HepG2 (cell line): Measurements from ENCODE around the gene ANKRD40CL. TPM values are rescaled to one million over a fixed set of nuclear protein-coding genes. Genes with fewer than 3 reads are reported as not detected.

ENCODE experiments used
- ATF7-NPFF ChIP-seq: sonication (generic); formaldehyde crosslinking; IDR thresholded peaks from 2 replicates; pipeline ENCODE4 v1.8.1; 2023; ENCODE audit warnings: mild to moderate bottlenecking, low read depth, missing genetic modification reagents, moderate library complexity
- BHLHE40 ChIP-seq: IDR thresholded peaks from 2 replicates; pipeline ENCODE4 v1.6.1; 2011; ENCODE audit warnings: low read length, improper control_type of control experiment
- ETV6 ChIP-seq: sonication (generic); formaldehyde crosslinking; conservative IDR thresholded peaks from 2 replicates; pipeline ENCODE4 v1.4.0; 2020; ENCODE audit warnings: missing genetic modification reagents
- GABPA ChIP-seq, 2 experiments: IDR thresholded peaks; 2 replicates each; pipeline ENCODE4 v1.6.1; 2011 to 2016; ENCODE audit warnings: low read depth in 2 of 2, low read length in 1 of 2, missing biosample characterization in 1 of 2, missing genetic modification characterization in 1 of 2
- GATAD1 ChIP-seq: IDR thresholded peaks from 2 replicates; pipeline ENCODE4 v1.6.1; 2016; ENCODE audit warnings: missing genetic modification reagents, missing compliant biosample characterization
- HNRNPLL ChIP-seq: fragments of 200-400 bp; formaldehyde crosslinking; IDR thresholded peaks from 2 replicates; pipeline ENCODE4 v1.6.1; 2017; ENCODE audit warnings: mild to moderate bottlenecking, low read depth, low read length; ENCODE audit not compliant: poor library complexity, severe bottlenecking
- HOXD1 ChIP-seq: sonication (generic); formaldehyde crosslinking; IDR thresholded peaks from 2 replicates; pipeline ENCODE4 v1.5.0; 2020; ENCODE audit warnings: missing genetic modification reagents
- MTA3 ChIP-seq: sonication (generic); formaldehyde crosslinking; IDR thresholded peaks from 2 replicates; pipeline ENCODE4 v1.4.0; 2020; ENCODE audit warnings: missing genetic modification reagents
- NR2F2 ChIP-seq: IDR thresholded peaks from 2 replicates; pipeline ENCODE4 v1.6.1; 2012; ENCODE audit warnings: low read depth, inconsistent platforms, borderline replicate concordance
- PCBP2 ChIP-seq: fragments of 200-400 bp; formaldehyde crosslinking; optimal IDR thresholded peaks from 2 replicates; pipeline ENCODE3; 2018; ENCODE audit warnings: low read length, low read depth; ENCODE audit not compliant: poor library complexity, severe bottlenecking
- PITX1 ChIP-seq: sonication (generic); formaldehyde crosslinking; IDR thresholded peaks from 2 replicates; pipeline ENCODE4 v1.5.1; 2020; ENCODE audit warnings: mild to moderate bottlenecking, missing genetic modification reagents
- PRPF4 ChIP-seq: fragments of 200-400 bp; formaldehyde crosslinking; IDR thresholded peaks from 2 replicates; pipeline ENCODE4 v1.6.1; 2016; ENCODE audit warnings: low read length, low read depth; ENCODE audit not compliant: poor library complexity, severe bottlenecking
- SALL1 ChIP-seq: sonication (generic); formaldehyde crosslinking; IDR thresholded peaks from 2 replicates; pipeline ENCODE4 v1.8.0; 2022; ENCODE audit warnings: mild to moderate bottlenecking, missing genetic modification reagents
- SIN3B ChIP-seq: fragments of 150-350 bp; IDR thresholded peaks from 2 replicates; pipeline ENCODE4 v1.6.1; 2014; ENCODE audit warnings: low read length
- SPEN ChIP-seq: sonication (generic); formaldehyde crosslinking; IDR thresholded peaks from 2 replicates; pipeline ENCODE4 v1.5.1; 2020; ENCODE audit warnings: low read depth, mild to moderate bottlenecking, missing genetic modification reagents
- SRY ChIP-seq: sonication (generic); formaldehyde crosslinking; IDR thresholded peaks from 2 replicates; pipeline ENCODE4 v1.8.0; 2022; ENCODE audit warnings: mild to moderate bottlenecking, missing genetic modification reagents
- SSRP1 ChIP-seq: IDR thresholded peaks from 2 replicates; pipeline ENCODE4 v1.6.1; 2016; ENCODE audit warnings: control low read depth
- TRIM24 ChIP-seq: sonication (generic); formaldehyde crosslinking; IDR thresholded peaks from 2 replicates; pipeline ENCODE4 v1.8.0; 2022; ENCODE audit warnings: mild to moderate bottlenecking, missing genetic modification reagents
- ZBTB21 ChIP-seq: sonication (generic); formaldehyde crosslinking; IDR thresholded peaks from 2 replicates; pipeline ENCODE4 v1.4.0; 2020; ENCODE audit warnings: missing genetic modification reagents
- ZC3H4 ChIP-seq: sonication (generic); formaldehyde crosslinking; IDR thresholded peaks from 2 replicates; pipeline ENCODE4 v1.4.0; 2020; ENCODE audit warnings: missing genetic modification reagents, borderline replicate concordance
- ZNF264 ChIP-seq: sonication (generic); formaldehyde crosslinking; IDR thresholded peaks from 2 replicates; pipeline ENCODE4 v1.4.0; 2020; ENCODE audit warnings: missing genetic modification reagents
- ZNF292 ChIP-seq: sonication (generic); formaldehyde crosslinking; IDR thresholded peaks from 2 replicates; pipeline ENCODE4 v1.8.1; 2022; ENCODE audit warnings: mild to moderate bottlenecking, low read depth, missing genetic modification reagents, borderline replicate concordance
- ZNF564 ChIP-seq: sonication (generic); formaldehyde crosslinking; IDR thresholded peaks from 2 replicates; pipeline ENCODE4 v1.8.1; 2023; ENCODE audit warnings: mild to moderate bottlenecking, missing genetic modification reagents
- ZNF629 ChIP-seq: sonication (generic); formaldehyde crosslinking; conservative IDR thresholded peaks from 2 replicates; pipeline ENCODE4 v1.5.0; 2020; ENCODE audit warnings: missing genetic modification reagents
- ZNF883 ChIP-seq: sonication (generic); formaldehyde crosslinking; IDR thresholded peaks from 2 replicates; pipeline ENCODE4 v1.5.1; 2020; ENCODE audit warnings: mild to moderate bottlenecking, missing genetic modification reagents; ENCODE audit errors: not compliant biosample characterization
- polyA plus RNA-seq, 8 experiments: library from polyadenylated mRNA; depleted of rRNA in 3 of 8; stranded (reverse) in 7 of 8; unstranded in 1 of 8; fragments of >200 nt; fragmentation: Illumina TruSeq in 4 of 8; extraction: Trizol in 4 of 8; gene quantifications; 2 replicates each; pipeline versions ENCODE4 v1.2.1 to v1.2.3, GENCODE V29; 2011 to 2016; ENCODE audit warnings: low read depth in 4 of 8, missing spikeins in 1 of 8, mixed read lengths in 1 of 8; ENCODE audit not compliant: insufficient read depth in 1 of 8
- total RNA-seq, 5 experiments: library from RNA; depleted of rRNA; stranded (reverse); fragments of >200 nt; fragmentation: Illumina TruSeq; extraction: Trizol; gene quantifications; 2 replicates each; pipeline ENCODE4 v1.2.3, GENCODE V29; 2016; ENCODE audit warnings: low read depth in 1 of 5
- TF ChIP-seq, protein P1 (sequence below): sonication (generic); formaldehyde crosslinking; IDR thresholded peaks from 2 replicates; pipeline ENCODE4 v1.5.0; 2020; ENCODE audit warnings: missing genetic modification reagents
- TF ChIP-seq, protein P2 (sequence below): sonication (generic); formaldehyde crosslinking; IDR thresholded peaks from 2 replicates; pipeline ENCODE4 v1.5.1; 2020; ENCODE audit warnings: missing genetic modification reagents, mild to moderate bottlenecking, borderline replicate concordance
- TF ChIP-seq, protein P3 (sequence below): IDR thresholded peaks from 2 replicates; pipeline ENCODE4 v1.6.1; 2016

ANKRD40CL gene
- total and polyA plus RNA-seq, 2 of the 13 experiments (the other 11 are each of a cell fraction or from before 2014, with no cell fraction given), result 0.03 to 0.11 TPM

DNA sequence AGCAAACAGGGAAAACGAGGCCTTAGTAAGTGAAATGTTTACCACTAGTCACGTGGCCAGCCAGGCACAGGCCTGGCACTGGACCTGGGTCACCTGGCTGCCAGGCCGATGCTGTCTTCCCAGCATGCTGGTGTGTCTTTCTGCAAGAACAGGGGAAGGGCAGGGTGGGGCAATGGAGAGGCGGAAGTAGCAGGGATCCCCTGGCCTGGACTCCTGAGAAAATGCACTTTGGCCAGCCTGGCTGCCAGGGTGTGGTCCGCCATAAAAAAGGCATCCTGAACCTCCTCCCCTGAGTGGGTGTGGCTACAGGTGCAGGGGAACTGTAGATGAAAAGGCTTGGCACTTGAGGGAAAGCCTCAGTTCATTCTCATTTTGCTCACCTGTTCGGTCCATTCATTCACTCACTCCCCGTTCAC is 1.0 kb upstream of the ANKRD40CL start (continued):
- TF ChIP-seq MTA3, result no peak
- no peak for TF ChIP-seq ZNF629
- TF ChIP-seq, protein P1, sequence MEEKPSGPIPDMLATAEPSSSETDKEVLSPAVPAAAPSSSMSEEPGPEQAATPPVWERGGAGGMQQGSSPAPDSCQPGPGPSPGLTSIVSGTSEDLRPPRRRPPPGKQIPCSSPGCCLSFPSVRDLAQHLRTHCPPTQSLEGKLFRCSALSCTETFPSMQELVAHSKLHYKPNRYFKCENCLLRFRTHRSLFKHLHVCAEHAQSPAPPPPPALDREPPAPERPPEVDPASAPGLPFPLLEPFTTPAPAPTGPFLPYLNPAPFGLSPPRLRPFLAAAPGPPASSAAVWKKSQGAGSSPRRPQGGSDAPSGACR, result no peak
- peak; percentile 62; the same call in 1 of the 2 replicates for TF ChIP-seq SALL1 (CRISPR knock-in tag)
- TF ChIP-seq BHLHE40, result no peak
- no peak for TF ChIP-seq TRIM24 (CRISPR knock-in tag)
- peak; percentile 41 for TF ChIP-seq ZNF883
- no peak for TF ChIP-seq GATAD1
- no peak for TF ChIP-seq GABPA (IDR thresholded peaks at IDR 0.05; ENCODE audit: low read depth, low read length)
- TF ChIP-seq GABPA (CRISPR knock-in tag; IDR thresholded peaks at IDR 0.05; ENCODE audit: low read depth), result peak; percentile 65
- TF ChIP-seq HNRNPLL, result no peak
- TF ChIP-seq ETV6 (CRISPR knock-in tag), result no peak
- TF ChIP-seq, protein P2, sequence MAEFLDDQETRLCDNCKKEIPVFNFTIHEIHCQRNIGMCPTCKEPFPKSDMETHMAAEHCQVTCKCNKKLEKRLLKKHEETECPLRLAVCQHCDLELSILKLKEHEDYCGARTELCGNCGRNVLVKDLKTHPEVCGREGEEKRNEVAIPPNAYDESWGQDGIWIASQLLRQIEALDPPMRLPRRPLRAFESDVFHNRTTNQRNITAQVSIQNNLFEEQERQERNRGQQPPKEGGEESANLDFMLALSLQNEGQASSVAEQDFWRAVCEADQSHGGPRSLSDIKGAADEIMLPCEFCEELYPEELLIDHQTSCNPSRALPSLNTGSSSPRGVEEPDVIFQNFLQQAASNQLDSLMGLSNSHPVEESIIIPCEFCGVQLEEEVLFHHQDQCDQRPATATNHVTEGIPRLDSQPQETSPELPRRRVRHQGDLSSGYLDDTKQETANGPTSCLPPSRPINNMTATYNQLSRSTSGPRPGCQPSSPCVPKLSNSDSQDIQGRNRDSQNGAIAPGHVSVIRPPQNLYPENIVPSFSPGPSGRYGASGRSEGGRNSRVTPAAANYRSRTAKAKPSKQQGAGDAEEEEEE (CRISPR knock-in tag), result no peak
- TF ChIP-seq ZNF564 (CRISPR knock-in tag), result no peak
- no peak for TF ChIP-seq SIN3B
- no peak for TF ChIP-seq NR2F2
- no peak for TF ChIP-seq PITX1 (CRISPR knock-in tag)
- no peak for TF ChIP-seq SSRP1 (CRISPR knock-in tag)
- TF ChIP-seq PRPF4, result no peak
- TF ChIP-seq PCBP2, result no peak
- peak; percentile 70; the same call in 1 of the 2 replicates for TF ChIP-seq SPEN (CRISPR knock-in tag)
- TF ChIP-seq ZNF264 (CRISPR knock-in tag), result no peak
- TF ChIP-seq SRY (CRISPR knock-in tag), result no peak
- TF ChIP-seq, protein P3, sequence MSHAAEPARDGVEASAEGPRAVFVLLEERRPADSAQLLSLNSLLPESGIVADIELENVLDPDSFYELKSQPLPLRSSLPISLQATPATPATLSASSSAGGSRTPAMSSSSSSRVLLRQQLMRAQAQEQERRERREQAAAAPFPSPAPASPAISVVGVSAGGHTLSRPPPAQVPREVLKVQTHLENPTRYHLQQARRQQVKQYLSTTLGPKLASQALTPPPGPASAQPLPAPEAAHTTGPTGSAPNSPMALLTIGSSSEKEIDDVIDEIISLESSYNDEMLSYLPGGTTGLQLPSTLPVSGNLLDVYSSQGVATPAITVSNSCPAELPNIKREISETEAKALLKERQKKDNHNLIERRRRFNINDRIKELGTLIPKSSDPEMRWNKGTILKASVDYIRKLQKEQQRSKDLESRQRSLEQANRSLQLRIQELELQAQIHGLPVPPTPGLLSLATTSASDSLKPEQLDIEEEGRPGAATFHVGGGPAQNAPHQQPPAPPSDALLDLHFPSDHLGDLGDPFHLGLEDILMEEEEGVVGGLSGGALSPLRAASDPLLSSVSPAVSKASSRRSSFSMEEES, result no peak
- no peak for TF ChIP-seq ZC3H4 (CRISPR knock-in tag)
- TF ChIP-seq ATF7-NPFF (CRISPR knock-in tag), result no peak
- no peak for TF ChIP-seq HOXD1 (CRISPR knock-in tag)
- no peak for TF ChIP-seq ZBTB21 (CRISPR knock-in tag)
- no peak for TF ChIP-seq ZNF292 (CRISPR knock-in tag)
